Suprapubic skin (tissue), 4 donors: ENCODE measurements around the gene ASRGL1. TPM values are rescaled to one million over a fixed set of nuclear protein-coding genes. Genes with fewer than 3 reads are reported as not detected.

ENCODE experiments used
- DNase-seq, 2 donors: peaks; one replicate each; pipeline ENCODE4 v3.0.0-alpha.2; 2019; ENCODE audit warnings: low spot score in 2 of 2
- H3K27ac ChIP-seq: fragments of 200-600 bp; sonication (generic); one replicate; pipeline ENCODE4 v1.5.1; 2019
- H3K27me3 ChIP-seq: fragments of 200-600 bp; sonication (generic); one replicate; pipeline ENCODE4 v1.5.1; 2019
- H3K36me3 ChIP-seq: fragments of 200-600 bp; sonication (generic); one replicate; pipeline ENCODE4 v1.5.1; 2019
- H3K4me1 ChIP-seq: fragments of 200-600 bp; sonication (generic); one replicate; pipeline ENCODE4 v1.5.1; 2019
- H3K4me3 ChIP-seq: fragments of 200-600 bp; sonication (generic); one replicate; pipeline ENCODE4 v1.5.1; 2019; ENCODE audit warnings: mild to moderate bottlenecking
- H3K9me3 ChIP-seq: fragments of 200-600 bp; sonication (generic); one replicate; pipeline ENCODE4 v1.5.1; 2019
- EP300 ChIP-seq: sonication (generic); formaldehyde crosslinking; IDR thresholded peaks from one replicate; pipeline ENCODE4 v1.6.1; 2017; ENCODE audit warnings: antibody characterized with exemption
- POLR2A ChIP-seq, 2 donors: fragments of 450-650 bp; IDR thresholded peaks; one replicate each; pipeline ENCODE4 v1.6.1; 2017; ENCODE audit warnings: antibody characterized with exemption in 2 of 2, mild to moderate bottlenecking in 2 of 2, moderate library complexity in 2 of 2
- POLR2AphosphoS5 ChIP-seq, 3 donors: sonication (generic); formaldehyde crosslinking; IDR thresholded peaks; one replicate each; pipeline ENCODE4 v1.6.1; 2017; ENCODE audit warnings: antibody characterized with exemption in 3 of 3
- WGBS: methylation state at CpG from one replicate; pipeline ENCODE4 v1.1.5; 2018; 5-methylcytosine and 5-hydroxymethylcytosine counted together
- total RNA-seq, 4 donors: library from RNA; depleted of rRNA; stranded (reverse); fragments of >200 nt; gene quantifications; one replicate each; pipeline ENCODE4 v1.1.0, GENCODE V29; 2016
- TF ChIP-seq, protein P1 (sequence below), 2 donors: fragments of 200-600 bp in 1 of 2; fragments of 450-650 bp in 1 of 2; sonication (generic) in 1 of 2; IDR thresholded peaks; one replicate each; pipeline ENCODE4 v1.5.1; 2016 to 2019; ENCODE audit warnings: antibody characterized with exemption in 2 of 2, mild to moderate bottlenecking in 1 of 2, moderate library complexity in 1 of 2

ASRGL1 gene
- total RNA-seq, 4 donors from 2014 or later: 2.5 to 10.5 (median 5.2) TPM

DNA sequence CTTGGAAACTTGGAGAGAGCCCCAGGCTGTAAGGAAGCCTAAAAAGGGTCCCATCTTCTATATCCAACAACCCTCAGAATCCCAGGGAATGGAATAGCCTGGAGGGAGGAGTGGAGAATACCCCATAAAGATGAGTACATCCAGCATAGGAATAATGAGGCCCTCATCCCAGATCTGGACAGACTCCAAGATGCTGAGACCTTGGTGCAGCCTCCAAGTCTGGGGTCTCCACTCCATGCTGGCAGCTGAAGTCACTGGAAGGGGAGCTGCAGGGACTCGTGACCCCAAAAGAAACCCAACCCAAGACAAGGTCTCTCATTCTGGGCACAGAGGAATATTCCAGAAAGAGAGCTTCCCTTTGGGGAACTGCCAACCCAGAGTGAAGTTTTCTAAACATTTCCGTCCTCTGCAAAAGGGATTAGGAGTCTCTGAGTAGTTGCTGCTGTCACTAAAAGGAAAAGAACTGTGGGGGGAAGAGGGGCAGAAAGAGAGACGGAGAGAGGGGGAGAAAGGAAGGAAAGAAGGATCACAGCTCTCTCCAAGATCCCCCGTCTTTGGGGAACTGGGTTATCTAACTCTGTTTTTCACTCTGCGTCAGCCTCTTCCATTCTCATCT is 82.2 kb downstream of the ASRGL1 start:
- TF ChIP-seq EP300: no peak
- TF ChIP-seq POLR2A (IDR thresholded peaks at IDR 0.05): no peak
- TF ChIP-seq POLR2AphosphoS5 (IDR thresholded peaks at IDR 0.05): no peak
- TF ChIP-seq, protein P1, sequence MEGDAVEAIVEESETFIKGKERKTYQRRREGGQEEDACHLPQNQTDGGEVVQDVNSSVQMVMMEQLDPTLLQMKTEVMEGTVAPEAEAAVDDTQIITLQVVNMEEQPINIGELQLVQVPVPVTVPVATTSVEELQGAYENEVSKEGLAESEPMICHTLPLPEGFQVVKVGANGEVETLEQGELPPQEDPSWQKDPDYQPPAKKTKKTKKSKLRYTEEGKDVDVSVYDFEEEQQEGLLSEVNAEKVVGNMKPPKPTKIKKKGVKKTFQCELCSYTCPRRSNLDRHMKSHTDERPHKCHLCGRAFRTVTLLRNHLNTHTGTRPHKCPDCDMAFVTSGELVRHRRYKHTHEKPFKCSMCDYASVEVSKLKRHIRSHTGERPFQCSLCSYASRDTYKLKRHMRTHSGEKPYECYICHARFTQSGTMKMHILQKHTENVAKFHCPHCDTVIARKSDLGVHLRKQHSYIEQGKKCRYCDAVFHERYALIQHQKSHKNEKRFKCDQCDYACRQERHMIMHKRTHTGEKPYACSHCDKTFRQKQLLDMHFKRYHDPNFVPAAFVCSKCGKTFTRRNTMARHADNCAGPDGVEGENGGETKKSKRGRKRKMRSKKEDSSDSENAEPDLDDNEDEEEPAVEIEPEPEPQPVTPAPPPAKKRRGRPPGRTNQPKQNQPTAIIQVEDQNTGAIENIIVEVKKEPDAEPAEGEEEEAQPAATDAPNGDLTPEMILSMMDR (IDR thresholded peaks at IDR 0.05): no peak
- no peak for DNase-seq
- WGBS: 36% methylated on average over 5 of the region's 5 CpGs
- Histone ChIP-seq H3K27ac (no peak overlapping the region), H3K36me3 (no peaks in the 10 kb centered on the region), H3K4me1 (peaks cover 14% of the 10 kb centered on the region), H3K27me3 (no peaks in the 10 kb centered on the region), H3K4me3 (no peak overlapping the region), H3K9me3 (no peaks in the 10 kb centered on the region)

DNA sequence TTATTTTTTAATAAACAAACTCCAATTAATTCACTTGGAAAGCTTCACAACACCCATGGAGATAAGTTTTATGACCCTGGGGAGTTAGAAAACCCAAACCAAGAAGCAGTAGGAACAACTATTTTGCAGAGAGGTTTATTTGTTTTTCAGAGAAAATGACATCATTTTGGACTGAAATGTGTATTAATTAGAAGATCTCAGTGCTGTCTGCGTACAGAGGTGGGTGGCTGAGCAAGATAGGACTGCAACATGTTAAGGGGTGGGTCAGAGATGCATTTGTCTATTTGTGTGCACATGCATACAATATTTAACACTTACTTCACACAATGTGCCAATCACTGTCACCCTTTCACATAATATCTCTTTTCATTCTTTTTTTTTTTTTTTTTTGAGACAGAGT is 82.7 kb downstream of the ASRGL1 start:
- no peaks in the 10 kb centered on the region for H3K9me3 ChIP-seq
- H3K4me3 ChIP-seq: no peak overlapping the region
- H3K36me3 ChIP-seq: no peaks in the 10 kb centered on the region
- DNase-seq: no peak
- no peak overlapping the region for H3K27ac ChIP-seq
- TF ChIP-seq, protein P1 (IDR thresholded peaks at IDR 0.05): no peak
- no peak for TF ChIP-seq POLR2A (IDR thresholded peaks at IDR 0.05)
- TF ChIP-seq EP300: no peak
- no peak for TF ChIP-seq POLR2AphosphoS5 (IDR thresholded peaks at IDR 0.05)
- 56% methylated on average over 1 of the region's 1 CpG for WGBS
- H3K4me1 ChIP-seq: peaks cover 19% of the 10 kb centered on the region
- H3K27me3 ChIP-seq: no peaks in the 10 kb centered on the region

DNA sequence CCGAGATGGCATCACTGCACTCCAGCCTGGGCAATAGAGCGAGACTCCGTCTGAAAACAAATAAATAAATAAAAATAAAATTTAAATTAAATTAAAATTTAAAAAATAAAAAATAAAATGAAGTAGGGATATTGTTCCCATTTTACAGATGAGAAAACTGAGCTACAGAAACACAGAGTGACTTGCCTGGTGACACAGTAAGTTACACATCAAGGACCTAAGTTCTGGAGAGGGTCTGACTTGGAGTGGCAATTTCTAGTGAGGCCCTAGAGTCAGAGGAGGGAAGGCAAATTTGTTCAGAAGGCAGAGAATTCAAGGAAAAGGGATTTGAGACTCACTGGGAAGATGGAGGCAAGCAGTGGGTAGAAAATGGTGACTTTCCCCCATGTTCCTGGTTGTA is 83.6 kb downstream of the ASRGL1 start:
- Histone ChIP-seq H3K9me3 (no peaks in the 10 kb centered on the region), H3K27me3 (no peaks in the 10 kb centered on the region), H3K27ac (no peak overlapping the region), H3K4me3 (no peak overlapping the region), H3K4me1 (peaks cover 26% of the 10 kb centered on the region), H3K36me3 (no peaks in the 10 kb centered on the region)
- 99% methylated on average over 3 of the region's 3 CpGs for WGBS
- TF ChIP-seq POLR2A (IDR thresholded peaks at IDR 0.05) (no peak), EP300 (no peak), POLR2AphosphoS5 (IDR thresholded peaks at IDR 0.05) (no peak)
- TF ChIP-seq, protein P1 (IDR thresholded peaks at IDR 0.05): no peak
- no peak for DNase-seq

DNA sequence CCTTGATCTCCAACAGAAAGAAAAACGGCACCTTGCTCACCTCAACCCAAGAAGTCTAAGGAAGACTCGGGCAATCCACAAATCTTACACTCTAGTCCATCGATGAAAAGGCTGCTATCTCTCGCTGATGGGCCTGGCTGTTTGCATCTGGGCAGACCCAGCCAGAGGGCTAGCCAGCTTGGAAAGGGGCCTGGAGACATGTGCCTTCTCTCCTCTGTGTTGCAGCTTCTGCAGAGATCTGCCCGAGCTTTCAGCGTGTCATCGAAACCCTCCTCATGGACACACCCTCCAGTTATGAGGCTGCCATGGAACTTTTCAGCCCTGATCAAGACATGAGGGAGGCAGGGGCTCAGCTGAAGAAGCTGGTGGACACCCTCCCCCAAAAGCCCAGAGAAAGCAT is 84.7 kb downstream of the ASRGL1 start:
- no peaks in the 10 kb centered on the region for H3K36me3 ChIP-seq
- H3K4me1 ChIP-seq: peaks cover 32% of the 10 kb centered on the region
- 55% methylated on average over 7 of the region's 7 CpGs for WGBS
- H3K27me3 ChIP-seq: no peaks in the 10 kb centered on the region
- TF ChIP-seq EP300: no peak
- TF ChIP-seq POLR2A (IDR thresholded peaks at IDR 0.05): no peak
- TF ChIP-seq POLR2AphosphoS5 (IDR thresholded peaks at IDR 0.05): no peak
- TF ChIP-seq, protein P1 (IDR thresholded peaks at IDR 0.05): no peak
- H3K9me3 ChIP-seq: no peaks in the 10 kb centered on the region
- no peak overlapping the region for H3K4me3 ChIP-seq
- DNase-seq: no peak
- no peak overlapping the region for H3K27ac ChIP-seq

DNA sequence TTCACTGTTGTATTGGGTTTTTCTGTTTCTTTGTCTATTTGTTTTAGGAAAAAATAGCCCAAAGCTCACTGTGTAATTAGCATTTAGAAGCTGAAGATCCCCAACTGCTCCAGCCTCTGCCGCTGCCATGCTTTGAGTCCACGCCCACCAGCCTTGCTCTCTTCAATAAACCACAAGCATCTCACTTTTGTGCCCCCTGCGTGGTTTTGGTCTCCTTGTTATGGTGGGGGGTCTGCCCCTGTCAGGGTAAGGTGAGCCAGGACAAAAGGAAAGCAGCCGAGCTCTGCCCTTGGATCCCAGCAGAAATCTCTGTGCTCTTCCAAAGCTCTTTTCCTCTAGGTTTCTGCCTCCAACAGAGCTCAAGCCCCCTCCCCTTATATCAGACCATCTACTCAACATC is 85.8 kb downstream of the ASRGL1 start:
- WGBS: 96% methylated on average over 4 of the region's 4 CpGs
- no peak overlapping the region for H3K4me3 ChIP-seq
- no peaks in the 10 kb centered on the region for H3K27me3 ChIP-seq
- H3K36me3 ChIP-seq: no peaks in the 10 kb centered on the region
- DNase-seq: no peak
- TF ChIP-seq, protein P1 (IDR thresholded peaks at IDR 0.05): no peak
- TF ChIP-seq POLR2AphosphoS5 (IDR thresholded peaks at IDR 0.05) (no peak), POLR2A (IDR thresholded peaks at IDR 0.05) (no peak), EP300 (no peak)
- no peaks in the 10 kb centered on the region for H3K9me3 ChIP-seq
- peaks cover 38% of the 10 kb centered on the region for H3K4me1 ChIP-seq
- no peak overlapping the region for H3K27ac ChIP-seq
